ENCODE data around the gene SOCS6. TPM values are rescaled to one million over a fixed set of nuclear protein-coding genes. Genes with fewer than 3 reads are reported as not detected.
"Not testable (repeated sequence)": the region's sequence is repeated elsewhere in the genome, so short reads cannot be mapped to it uniquely, and the experiment has no call there.

Gene SOCS6
- total RNA-seq, 4 donors from 2014 or later = 14.1 to 22.3 (median 19.4) TPM

DNA sequence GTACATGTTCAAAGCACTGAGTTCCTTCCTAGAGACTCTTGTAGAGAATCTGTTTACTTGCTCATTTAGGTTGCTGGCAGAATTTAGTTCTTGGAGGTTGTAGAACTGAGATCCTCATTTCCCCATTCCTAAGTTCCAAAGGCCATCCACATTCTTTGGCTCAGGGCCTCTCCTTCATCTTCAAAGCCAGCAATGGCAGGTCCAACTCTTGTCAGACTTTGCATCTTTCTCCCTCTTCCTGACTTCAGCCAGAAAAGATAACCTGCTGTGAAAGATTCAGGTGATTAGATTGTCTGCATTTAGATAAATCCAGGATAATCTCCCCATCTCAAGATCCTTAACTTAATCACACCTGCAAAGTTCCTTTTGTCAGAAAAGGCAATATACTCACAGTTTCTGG is 51.1 kb downstream of the SOCS6 start:
- no peaks in the 10 kb centered on the region for H3K9me3 ChIP-seq
- TF ChIP-seq, protein P1, sequence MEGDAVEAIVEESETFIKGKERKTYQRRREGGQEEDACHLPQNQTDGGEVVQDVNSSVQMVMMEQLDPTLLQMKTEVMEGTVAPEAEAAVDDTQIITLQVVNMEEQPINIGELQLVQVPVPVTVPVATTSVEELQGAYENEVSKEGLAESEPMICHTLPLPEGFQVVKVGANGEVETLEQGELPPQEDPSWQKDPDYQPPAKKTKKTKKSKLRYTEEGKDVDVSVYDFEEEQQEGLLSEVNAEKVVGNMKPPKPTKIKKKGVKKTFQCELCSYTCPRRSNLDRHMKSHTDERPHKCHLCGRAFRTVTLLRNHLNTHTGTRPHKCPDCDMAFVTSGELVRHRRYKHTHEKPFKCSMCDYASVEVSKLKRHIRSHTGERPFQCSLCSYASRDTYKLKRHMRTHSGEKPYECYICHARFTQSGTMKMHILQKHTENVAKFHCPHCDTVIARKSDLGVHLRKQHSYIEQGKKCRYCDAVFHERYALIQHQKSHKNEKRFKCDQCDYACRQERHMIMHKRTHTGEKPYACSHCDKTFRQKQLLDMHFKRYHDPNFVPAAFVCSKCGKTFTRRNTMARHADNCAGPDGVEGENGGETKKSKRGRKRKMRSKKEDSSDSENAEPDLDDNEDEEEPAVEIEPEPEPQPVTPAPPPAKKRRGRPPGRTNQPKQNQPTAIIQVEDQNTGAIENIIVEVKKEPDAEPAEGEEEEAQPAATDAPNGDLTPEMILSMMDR (IDR thresholded peaks at IDR 0.05) = no peak
- TF ChIP-seq POLR2A (IDR thresholded peaks at IDR 0.05; ENCODE audit: low read depth) (no peak), POLR2AphosphoS5 (IDR thresholded peaks at IDR 0.05) (no peak), EP300 (IDR thresholded peaks at IDR 0.05) (no peak)
- no peak for DNase-seq (ENCODE audit: extremely low spot score)
- H3K27me3 ChIP-seq = no peaks in the 10 kb centered on the region
- H3K4me1 ChIP-seq = peaks cover 0 to 9% (median 2%) of the 10 kb centered on the region in 4 donors
- H3K4me3 ChIP-seq = no peak overlapping the region
- H3K27ac ChIP-seq (replicated peaks in 1 of 4) = no peak overlapping the region
- intact Hi-C loops (cut with DNase I) = no loop called here
- H3K36me3 ChIP-seq = peaks cover 0 to 12% (median 6%) of the 10 kb centered on the region in 4 donors

DNA sequence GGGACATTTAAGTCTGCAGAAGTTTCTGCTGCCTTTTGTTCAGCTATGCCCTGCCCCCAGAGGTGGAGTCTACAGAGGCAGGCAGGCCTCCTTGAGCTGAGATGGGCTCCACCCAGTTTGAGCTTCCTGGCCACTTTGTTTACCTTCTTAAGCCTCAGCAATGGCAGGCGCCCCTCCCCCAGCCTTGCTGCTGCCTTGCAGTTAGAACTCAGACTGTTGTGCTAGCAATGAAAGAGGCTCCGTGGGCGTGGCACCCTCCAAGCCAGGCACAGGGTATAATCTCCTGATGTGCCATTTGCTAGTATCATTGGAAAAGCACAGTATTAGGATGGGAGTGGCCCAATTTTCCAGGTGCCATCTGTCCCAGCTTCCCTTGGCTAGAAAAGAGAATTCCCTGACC is 59.6 kb downstream of the SOCS6 start:
- H3K9me3 ChIP-seq; H3K4me1 ChIP-seq; intact Hi-C loops (cut with DNase I); H3K27ac ChIP-seq (replicated peaks in 1 of 4); H3K27me3 ChIP-seq; DNase-seq (ENCODE audit: extremely low spot score); H3K4me3 ChIP-seq: not testable (repeated sequence)
- WGBS = 96% methylated on average over 3 of the region's 3 CpGs
- peaks cover 4 to 30% (median 24%) of the 10 kb centered on the region in 4 donors for H3K36me3 ChIP-seq

DNA sequence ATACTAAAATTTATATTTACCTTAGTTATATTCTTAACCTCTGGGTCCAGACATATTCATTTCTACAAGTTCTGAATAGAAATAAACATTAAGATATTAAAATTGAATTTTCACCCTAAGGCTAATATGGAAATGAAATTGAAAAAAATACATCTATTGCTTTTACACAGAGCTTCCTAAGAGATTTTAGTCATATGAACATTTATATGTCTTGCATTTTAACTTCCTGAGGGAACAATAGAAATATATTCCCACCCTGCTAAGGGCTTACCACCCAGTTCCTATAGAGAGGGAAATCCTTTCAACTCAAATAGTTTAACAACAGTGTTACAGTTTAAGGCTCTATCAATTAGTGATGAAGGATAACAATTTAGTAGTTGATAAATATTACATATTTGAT is 60.5 kb downstream of the SOCS6 start:
- H3K4me3 ChIP-seq = no peak overlapping the region
- H3K4me1 ChIP-seq = no peaks in the 10 kb centered on the region
- H3K27me3 ChIP-seq = no peaks in the 10 kb centered on the region
- TF ChIP-seq POLR2A (IDR thresholded peaks at IDR 0.05; ENCODE audit: low read depth) = no peak
- no peak for TF ChIP-seq EP300 (IDR thresholded peaks at IDR 0.05)
- TF ChIP-seq, protein P1 (IDR thresholded peaks at IDR 0.05) = no peak
- TF ChIP-seq POLR2AphosphoS5 (IDR thresholded peaks at IDR 0.05) = no peak
- H3K36me3 ChIP-seq = peaks cover 4 to 30% (median 24%) of the 10 kb centered on the region in 4 donors
- peaks cover 0 to 5% (median 1%) of the 10 kb centered on the region in 4 donors for H3K9me3 ChIP-seq
- intact Hi-C loops (cut with DNase I) = no loop called here
- DNase-seq (ENCODE audit: extremely low spot score) = no peak
- H3K27ac ChIP-seq (replicated peaks in 1 of 4) = no peak overlapping the region

DNA sequence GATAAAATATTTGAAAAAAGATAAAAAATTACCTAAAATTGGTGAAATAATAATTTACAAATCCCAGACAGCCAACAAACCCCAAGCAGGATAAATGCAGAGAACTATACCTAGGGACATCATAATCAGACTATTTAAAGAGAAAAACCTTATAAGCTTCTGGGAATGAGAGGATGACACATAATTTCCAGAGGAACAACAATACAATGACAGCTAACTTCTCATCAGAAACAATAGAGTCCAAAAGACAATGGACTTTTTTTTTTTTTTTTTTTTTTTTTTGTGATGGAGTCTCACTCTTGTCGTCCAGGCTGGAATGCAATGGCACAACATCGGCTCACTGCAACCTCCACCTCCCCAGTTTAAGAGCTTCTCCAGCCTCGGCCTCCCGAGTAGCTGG is 65.2 kb downstream of the SOCS6 start:
- Histone ChIP-seq H3K36me3 (peaks cover 4 to 23% (median 13%) of the 10 kb centered on the region in 4 donors), H3K4me3 (no peak overlapping the region), H3K27ac (replicated peaks in 1 of 4) (no peak overlapping the region), H3K4me1 (no peaks in the 10 kb centered on the region), H3K27me3 (no peaks in the 10 kb centered on the region), H3K9me3 (peaks cover 0 to 9% (median 6%) of the 10 kb centered on the region in 4 donors)
- TF ChIP-seq EP300 (IDR thresholded peaks at IDR 0.05) = no peak
- TF ChIP-seq POLR2A (IDR thresholded peaks at IDR 0.05; ENCODE audit: low read depth) = no peak
- DNase-seq (ENCODE audit: extremely low spot score) = no peak
- intact Hi-C loops (cut with DNase I) = no loop called here
- WGBS = 97% methylated on average over 4 of the region's 4 CpGs

DNA sequence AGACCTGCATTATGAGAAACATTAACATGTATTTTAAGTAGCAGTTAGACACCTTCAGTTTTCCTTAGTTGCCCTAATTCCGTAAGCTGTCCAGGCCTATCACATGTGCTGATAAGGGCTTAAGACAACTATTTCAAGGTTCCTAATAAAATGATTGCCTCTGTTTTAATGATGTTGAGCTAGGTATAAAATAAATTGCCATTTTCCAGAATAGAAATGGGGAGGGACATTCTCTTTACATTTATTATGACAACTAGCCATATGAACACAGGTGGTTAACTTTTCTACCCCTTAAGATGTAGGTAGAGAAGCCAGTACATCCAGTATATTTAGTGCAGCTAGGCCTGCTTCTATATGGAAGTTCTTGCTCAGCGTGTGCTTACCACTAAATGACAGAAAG is 65.9 kb downstream of the SOCS6 start:
- intact Hi-C loops (cut with DNase I) = no loop called here
- no peak overlapping the region for H3K27ac ChIP-seq (replicated peaks in 1 of 4)
- no peaks in the 10 kb centered on the region for H3K4me1 ChIP-seq
- no peak for DNase-seq (ENCODE audit: extremely low spot score)
- no peak overlapping the region for H3K4me3 ChIP-seq
- H3K36me3 ChIP-seq = peaks cover 4 to 23% (median 13%) of the 10 kb centered on the region in 4 donors
- 97% methylated on average over 2 of the region's 2 CpGs for WGBS
- H3K9me3 ChIP-seq = peaks cover 0 to 9% (median 6%) of the 10 kb centered on the region in 4 donors
- H3K27me3 ChIP-seq = no peaks in the 10 kb centered on the region
- TF ChIP-seq, protein P1 (IDR thresholded peaks at IDR 0.05) = no peak
- TF ChIP-seq POLR2A (IDR thresholded peaks at IDR 0.05; ENCODE audit: low read depth) (no peak), POLR2AphosphoS5 (IDR thresholded peaks at IDR 0.05) (no peak)
